Trophoblast cell (in vitro differentiated cells and primary cell): Measurements from ENCODE around the gene MGA.
A peak's percentile ranks its signal among the peaks of the same experiment; 100 is the strongest.

Experiments
- DNase-seq, 2 donors: peaks; one replicate each; pipeline ENCODE4 v3.0.0-alpha.2; 2016
- H2AFZ ChIP-seq: 2 replicates; pipeline ENCODE4 v1.6.1; 2013; ENCODE audit warnings: low read length, moderate library complexity, mild to moderate bottlenecking; ENCODE audit not compliant: insufficient read depth, poor library complexity
- H2AK5ac ChIP-seq: 2 replicates; pipeline ENCODE4 v1.6.1; 2013; ENCODE audit warnings: mild to moderate bottlenecking, low read length
- H2BK120ac ChIP-seq: 2 replicates; pipeline ENCODE4 v1.6.1; 2013; ENCODE audit warnings: low read length, mild to moderate bottlenecking, moderate library complexity; ENCODE audit not compliant: insufficient read depth, poor library complexity
- H2BK12ac ChIP-seq: 2 replicates; pipeline ENCODE4 v1.6.1; 2013; ENCODE audit warnings: mild to moderate bottlenecking, low read length, moderate library complexity
- H2BK5ac ChIP-seq: 2 replicates; pipeline ENCODE4 v1.6.1; 2013; ENCODE audit warnings: low read length, low read depth, moderate library complexity, mild to moderate bottlenecking; ENCODE audit not compliant: poor library complexity
- H3K14ac ChIP-seq: 2 replicates; pipeline ENCODE4 v1.6.1; 2013; ENCODE audit warnings: mild to moderate bottlenecking, low read length
- H3K18ac ChIP-seq: 2 replicates; pipeline ENCODE4 v1.6.1; 2013; ENCODE audit warnings: mild to moderate bottlenecking, low read length
- H3K23ac ChIP-seq: 2 replicates; pipeline ENCODE4 v1.6.1; 2013; ENCODE audit warnings: low read length
- H3K27ac ChIP-seq: 2 replicates; pipeline ENCODE4 v1.5.1; 2013; ENCODE audit warnings: low read depth, mild to moderate bottlenecking, inconsistent platforms, low read length, moderate library complexity
- H3K27me3 ChIP-seq: 2 replicates; pipeline ENCODE4 v1.6.1; 2013; ENCODE audit warnings: inconsistent platforms, mild to moderate bottlenecking, low read length, moderate library complexity; ENCODE audit not compliant: insufficient read depth
- H3K36me3 ChIP-seq, 2 experiments: 1 replicate in 1 of 2; 2 replicates in 1 of 2; pipeline ENCODE4 v1.6.1; 2013; ENCODE audit warnings: low read length in 2 of 2, mild to moderate bottlenecking in 2 of 2, moderate library complexity in 1 of 2; ENCODE audit not compliant: insufficient read depth in 2 of 2, control insufficient read depth in 1 of 2
- H3K4ac ChIP-seq: 2 replicates; pipeline ENCODE4 v1.6.1; 2013; ENCODE audit warnings: low read depth, mild to moderate bottlenecking, low read length, moderate library complexity
- H3K4me1 ChIP-seq, 2 experiments: 1 replicate in 1 of 2; 2 replicates in 1 of 2; pipeline ENCODE4 v1.6.1; 2013; ENCODE audit warnings: low read length in 2 of 2, mild to moderate bottlenecking in 2 of 2, moderate library complexity in 1 of 2; ENCODE audit not compliant: insufficient read depth in 2 of 2, control insufficient read depth in 1 of 2
- H3K4me2 ChIP-seq: 2 replicates; pipeline ENCODE4 v1.6.1; 2013; ENCODE audit warnings: inconsistent platforms, mild to moderate bottlenecking, low read length, moderate library complexity
- H3K4me3 ChIP-seq: 2 replicates; pipeline ENCODE4 v1.5.1; 2013; ENCODE audit warnings: mild to moderate bottlenecking, low read depth, low read length, inconsistent platforms
- H3K79me1 ChIP-seq: one replicate; pipeline ENCODE4 v1.6.1; 2013; ENCODE audit warnings: low read length
- H3K79me2 ChIP-seq: 2 replicates; pipeline ENCODE4 v1.6.1; 2013; ENCODE audit warnings: low read length, mild to moderate bottlenecking; ENCODE audit not compliant: control insufficient read depth, insufficient read depth, poor library complexity
- H3K9ac ChIP-seq: 2 replicates; pipeline ENCODE4 v1.6.1; 2013; ENCODE audit warnings: mild to moderate bottlenecking, low read length
- H3K9me3 ChIP-seq: 2 replicates; pipeline ENCODE4 v1.6.1; 2013; ENCODE audit warnings: low read depth, mild to moderate bottlenecking, control low read depth, inconsistent platforms, low read length; ENCODE audit not compliant: insufficient read depth
- H4K12ac ChIP-seq: 2 replicates; pipeline ENCODE4 v1.6.1; 2013; ENCODE audit warnings: low read depth, mild to moderate bottlenecking, low read length, moderate library complexity
- H4K8ac ChIP-seq: 2 replicates; pipeline ENCODE4 v1.6.1; 2013; ENCODE audit warnings: low read depth, mild to moderate bottlenecking, low read length, moderate library complexity
- H4K91ac ChIP-seq: one replicate; pipeline ENCODE4 v1.6.1; 2013; ENCODE audit warnings: low read depth, mild to moderate bottlenecking, low read length, moderate library complexity
- WGBS: extraction: QIAGEN DNeasy Blood & Tissue Kit; methylation state at CpG from one replicate; pipeline ENCODE4 v1.1.7; 2013; ENCODE audit warnings: missing lambda C conversion rate; ENCODE audit not compliant: insufficient read length, insufficient coverage; ENCODE audit errors: extremely low coverage; 5-methylcytosine and 5-hydroxymethylcytosine counted together

MGA gene

DNA sequence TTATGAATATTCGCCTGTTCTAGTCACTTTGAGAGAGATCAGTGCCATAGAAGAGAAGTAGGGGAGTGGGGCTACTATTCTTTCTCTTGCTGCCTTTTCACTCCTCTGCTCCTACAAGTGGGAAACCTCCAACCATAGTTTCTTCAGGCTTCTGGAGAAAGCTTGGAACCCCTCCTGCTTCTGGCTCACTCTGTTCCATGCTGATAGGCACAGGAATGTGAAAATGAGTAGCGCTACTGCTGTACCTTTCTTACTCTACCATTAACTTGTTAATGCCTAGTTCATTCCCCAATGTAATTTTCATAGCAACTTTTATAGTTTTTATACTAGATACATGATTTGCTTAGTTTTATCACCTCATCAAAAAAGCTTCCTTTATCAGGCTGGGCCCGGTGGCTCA lies 141.0 kb downstream of the MGA start:
- peaks cover 9% of the 10 kb centered on the region for H3K79me2 ChIP-seq
- H3K18ac ChIP-seq = no peak overlapping the region
- WGBS = no CpG with 5 or more reads among the region's 3 CpGs
- H3K79me1 ChIP-seq = peaks cover 29% of the 10 kb centered on the region
- no peak overlapping the region for H4K8ac ChIP-seq
- no peak overlapping the region for H3K23ac ChIP-seq
- H3K4ac ChIP-seq = no peak overlapping the region
- no peak overlapping the region for H2AFZ ChIP-seq
- H2BK12ac ChIP-seq = no peak overlapping the region
- no peak overlapping the region for H2BK120ac ChIP-seq
- H3K14ac ChIP-seq = no peak overlapping the region
- peaks cover 38 to 48% of the 10 kb centered on the region in 2 experiments for H3K4me1 ChIP-seq
- peak in 1 of 2 donors; percentile 16 for DNase-seq
- no peak overlapping the region for H4K12ac ChIP-seq
- H2BK5ac ChIP-seq = no peak overlapping the region
- no peak overlapping the region for H3K27ac ChIP-seq
- H3K9me3 ChIP-seq = peaks cover 2% of the 10 kb centered on the region
- H2AK5ac ChIP-seq = no peak overlapping the region
- H3K4me3 ChIP-seq = no peak overlapping the region
- no peaks in the 10 kb centered on the region for H3K27me3 ChIP-seq
- no peak overlapping the region for H3K4me2 ChIP-seq
- peaks cover 3 to 8% of the 10 kb centered on the region in 2 experiments for H3K36me3 ChIP-seq
- no peak overlapping the region for H4K91ac ChIP-seq
- H3K9ac ChIP-seq = no peak overlapping the region

DNA sequence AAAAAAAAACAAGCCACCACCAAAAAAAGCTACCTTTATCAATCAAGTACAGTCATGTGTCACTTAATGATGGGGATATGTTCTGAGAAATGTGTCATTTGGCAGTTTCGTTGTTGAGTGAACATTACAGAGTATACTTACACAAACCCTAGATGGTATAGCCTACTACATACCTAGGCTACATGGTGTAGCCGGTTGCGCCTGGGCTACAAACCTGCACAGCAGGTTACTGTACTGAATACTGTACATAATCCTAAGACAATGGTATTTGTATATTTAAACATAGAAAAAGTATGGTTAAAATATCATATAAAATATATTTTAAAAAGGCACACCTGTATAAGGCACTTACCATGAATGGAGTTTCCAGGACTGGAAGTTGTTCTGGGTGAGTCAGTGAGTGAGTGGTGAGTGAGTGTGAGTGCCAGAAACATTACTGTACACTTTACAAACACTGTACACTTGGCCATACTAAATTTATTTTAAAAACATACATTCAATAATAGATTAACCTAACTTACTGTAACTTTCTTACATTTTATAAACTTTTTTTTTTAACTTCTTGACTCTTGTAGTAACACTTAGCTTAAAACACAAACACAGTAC lies 141.7 kb downstream of the MGA start:
- Histone ChIP-seq H3K9me3 (peaks cover 2% of the 10 kb centered on the region), H3K9ac (no peak overlapping the region), H4K12ac (no peak overlapping the region), H2BK5ac (no peak overlapping the region), H4K8ac (no peak overlapping the region), H3K79me2 (peaks cover 9% of the 10 kb centered on the region), H3K23ac (no peak overlapping the region), H4K91ac (no peak overlapping the region), H3K4ac (no peak overlapping the region), H2BK12ac (no peak overlapping the region), H3K14ac (no peak overlapping the region), H3K18ac (no peak overlapping the region), H2BK120ac (no peak overlapping the region), H3K36me3 (peaks cover 3 to 8% of the 10 kb centered on the region in 2 experiments), H3K27me3 (no peaks in the 10 kb centered on the region), H2AFZ (no peak overlapping the region), H3K79me1 (peaks cover 32% of the 10 kb centered on the region), H3K27ac (no peak overlapping the region), H3K4me1 (peaks cover 41 to 56% of the 10 kb centered on the region in 2 experiments), H2AK5ac (no peak overlapping the region), H3K4me2 (no peak overlapping the region), H3K4me3 (no peak overlapping the region)
- no CpG with 5 or more reads among the region's 3 CpGs for WGBS
- DNase-seq = peak; percentile 27 to 69

DNA sequence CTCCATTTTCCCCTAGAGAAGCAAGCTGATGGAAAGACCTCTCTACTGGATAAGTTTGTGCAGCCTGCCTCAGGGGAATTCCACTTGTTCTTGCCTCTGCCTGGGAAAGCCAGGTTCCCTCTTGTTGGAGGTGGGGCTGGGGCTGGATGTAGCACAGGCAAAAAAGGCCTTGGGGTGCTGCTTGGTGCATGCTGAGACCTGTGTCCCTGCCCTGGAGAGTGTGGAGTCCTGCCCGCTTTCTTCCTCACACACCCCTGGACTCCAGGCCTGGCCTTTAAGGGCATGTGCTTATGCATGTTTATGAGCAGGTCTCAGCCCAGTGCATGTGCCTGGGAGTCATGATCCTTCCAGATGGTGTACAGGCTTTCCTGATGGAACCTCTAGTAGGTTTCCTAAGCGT lies 144.2 kb downstream of the MGA start:
- Histone ChIP-seq H3K27ac (peak overlapping the region; percentile 85), H3K4me3 (no peak overlapping the region), H3K4me2 (peak overlapping the region; percentile 22), H3K4ac (peak overlapping the region; percentile 60), H3K4me1 (peaks cover 30 to 37% of the 10 kb centered on the region in 2 experiments), H4K12ac (no peak overlapping the region), H2BK120ac (peak overlapping the region; percentile 91), H2AFZ (no peak overlapping the region), H4K91ac (peak overlapping the region; percentile 79), H3K79me1 (peaks cover 27% of the 10 kb centered on the region), H3K9ac (no peak overlapping the region), H3K36me3 (peaks cover 3 to 8% of the 10 kb centered on the region in 2 experiments), H3K27me3 (no peaks in the 10 kb centered on the region), H2BK12ac (peak overlapping the region; percentile 89), H2BK5ac (peak overlapping the region; percentile 85), H3K18ac (peak overlapping the region; percentile 85), H2AK5ac (no peak overlapping the region), H3K79me2 (peaks cover 9% of the 10 kb centered on the region), H3K9me3 (peaks cover 2% of the 10 kb centered on the region), H4K8ac (peak overlapping the region; percentile 71), H3K14ac (peak overlapping the region; percentile 91), H3K23ac (no peak overlapping the region)
- no CpG with 5 or more reads among the region's 2 CpGs for WGBS
- DNase-seq = peak; percentile 48 to 69

DNA sequence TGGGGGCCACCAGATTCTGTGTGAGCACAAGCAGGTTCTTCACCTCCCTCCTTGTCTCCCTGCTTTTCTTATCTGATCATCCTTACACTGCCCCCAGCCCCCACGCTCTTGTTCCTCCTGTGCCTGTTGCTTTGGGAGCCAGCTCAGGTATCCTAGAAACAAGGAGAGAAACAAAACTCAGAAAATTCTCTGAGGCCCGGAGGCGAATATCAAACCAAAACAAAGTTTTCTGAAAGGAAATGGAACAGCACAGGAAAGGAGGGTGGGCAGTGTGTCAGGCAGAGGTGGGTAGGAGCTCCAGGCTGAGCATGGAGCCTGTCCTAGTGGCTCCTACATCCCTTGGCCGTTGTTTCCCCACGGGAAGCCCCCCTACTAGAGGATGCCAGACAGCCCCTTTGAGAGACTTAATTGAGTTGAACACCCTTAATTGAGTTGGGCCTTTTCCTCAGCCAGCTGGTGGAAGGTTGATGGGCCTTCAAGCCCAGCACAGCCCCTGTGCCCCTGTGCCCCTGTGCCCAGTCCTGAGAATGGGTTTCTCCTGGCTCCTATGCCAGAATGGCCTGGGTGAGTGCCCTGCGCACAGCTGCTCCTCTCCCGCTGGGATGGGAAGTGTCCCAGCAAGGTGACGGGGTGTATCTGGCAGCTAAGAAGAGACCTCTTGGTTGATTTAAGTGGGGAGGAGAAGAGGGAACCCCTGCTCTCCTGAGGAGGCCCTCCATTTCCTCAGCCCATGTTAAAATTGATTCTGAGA lies 144.9 kb downstream of the MGA start:
- Histone ChIP-seq H3K36me3 (peaks cover 5 to 8% of the 10 kb centered on the region in 2 experiments), H3K4me3 (no peak overlapping the region), H2BK120ac (peak overlapping the region; percentile 98), H3K9ac (no peak overlapping the region), H3K18ac (peak overlapping the region; percentile 67), H3K27ac (peak overlapping the region; percentile 85), H3K9me3 (peaks cover 2% of the 10 kb centered on the region), H3K14ac (peak overlapping the region; percentile 84), H2AFZ (no peak overlapping the region), H3K27me3 (no peaks in the 10 kb centered on the region), H4K12ac (peak overlapping the region; percentile 4), H3K4me1 (peaks cover 25 to 32% of the 10 kb centered on the region in 2 experiments), H3K79me2 (peaks cover 9% of the 10 kb centered on the region), H2BK12ac (peak overlapping the region; percentile 97), H2AK5ac (peak overlapping the region; percentile 47), H3K4ac (peak overlapping the region; percentile 16), H3K23ac (no peak overlapping the region), H3K4me2 (peak overlapping the region; percentile 25), H3K79me1 (peaks cover 24% of the 10 kb centered on the region), H4K91ac (peak overlapping the region; percentile 97), H4K8ac (peak overlapping the region; percentile 64), H2BK5ac (peak overlapping the region; percentile 95)
- DNase-seq = peak; percentile 52 to 74
- no CpG with 5 or more reads among the region's 8 CpGs for WGBS
